Right lung (tissue), 5 donors: ENCODE measurements around the gene WFDC6. TPM values are rescaled to one million over a fixed set of nuclear protein-coding genes. Genes with fewer than 3 reads are reported as not detected.

Source experiments
- DNase-seq, 2 donors: peaks; one replicate each; pipeline ENCODE4 v3.0.0-alpha.2; 2013
- polyA plus RNA-seq, 5 donors: library from polyadenylated mRNA; unstranded; fragments of 120-200 nt; gene quantifications; one replicate each; pipeline versions ENCODE4 v1.2.1 to v1.2.3, GENCODE V29; 2013; ENCODE audit warnings: inconsistent platforms in 1 of 5, low replicate concordance in 1 of 5; ENCODE audit not compliant: insufficient read length in 5 of 5, insufficient read depth in 1 of 5

Gene WFDC6
- polyA plus RNA-seq, 5 donors = 0.19 to 0.40 TPM; not detected in 3

DNA sequence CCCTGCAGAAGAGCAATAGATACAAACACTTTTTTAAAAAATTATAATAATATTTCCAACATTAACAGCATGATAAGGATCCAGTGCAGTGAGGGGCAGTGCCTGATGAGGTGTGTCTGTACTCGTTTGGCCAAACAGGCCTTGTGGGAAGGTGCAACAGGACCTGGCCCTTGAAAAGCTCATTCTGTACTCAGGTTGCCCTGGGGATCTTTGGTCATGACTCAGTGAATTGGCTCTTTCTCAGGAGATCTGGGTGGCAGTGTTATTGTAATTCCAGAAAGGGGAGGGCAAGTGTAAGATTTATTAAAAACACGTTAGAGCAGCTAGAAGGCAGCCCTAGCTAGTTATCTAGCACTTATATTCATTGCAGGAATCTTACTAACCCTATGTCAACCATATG is 21.0 kb downstream of the WFDC6 start:
- DNase-seq = no peak

DNA sequence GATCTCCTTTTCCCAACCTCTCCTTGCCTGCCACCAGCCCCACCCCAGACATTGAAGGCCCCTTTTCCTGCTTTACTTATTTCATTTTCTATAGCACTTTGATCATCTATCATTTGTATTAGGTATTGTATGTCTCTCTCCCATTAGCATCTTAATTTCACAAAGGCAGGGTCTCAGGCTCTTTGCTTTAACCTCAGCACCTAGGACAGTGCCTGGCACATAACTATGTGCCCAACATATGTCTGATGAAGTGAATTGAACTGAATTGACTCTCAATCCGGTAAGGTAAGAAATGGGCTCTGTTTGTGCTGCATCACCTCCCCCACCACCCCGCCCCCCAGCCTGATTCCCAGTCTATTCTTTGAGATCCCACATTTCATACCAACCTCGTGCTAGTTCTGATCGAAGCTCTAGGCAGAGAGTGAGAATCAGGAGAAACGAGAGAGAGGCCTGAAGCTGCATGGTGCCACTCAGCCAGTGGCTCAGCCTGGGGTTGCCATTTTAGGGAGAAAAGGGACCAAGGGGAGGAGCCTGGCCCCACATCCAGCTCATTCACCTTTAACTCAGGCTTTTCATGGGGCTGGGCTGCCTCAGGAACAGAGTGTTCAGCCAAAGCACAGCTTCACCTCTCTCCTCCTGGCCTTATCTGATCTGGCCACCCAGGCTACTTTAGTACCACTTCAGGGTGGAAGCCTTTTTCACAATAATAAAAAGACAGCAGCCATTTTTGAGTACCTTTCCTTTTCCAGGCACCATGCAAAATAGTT is 24.0 kb downstream of the WFDC6 start, which contains the start of gene SPINT3:
Gene SPINT3 (minus strand): TSS at position 476 of the 767 bp plus-strand sequence. CDS start 14 bp downstream, at position 462.
- no peak for DNase-seq

- DNase-seq = no peak
Measured at GRCh38 chr20:45510242-45510862, 28.9 kb downstream of the WFDC6 start.

GRCh38 chr20:45509091-45509490 is 30.2 kb downstream of the WFDC6 start:
- no peak for DNase-seq

DNA sequence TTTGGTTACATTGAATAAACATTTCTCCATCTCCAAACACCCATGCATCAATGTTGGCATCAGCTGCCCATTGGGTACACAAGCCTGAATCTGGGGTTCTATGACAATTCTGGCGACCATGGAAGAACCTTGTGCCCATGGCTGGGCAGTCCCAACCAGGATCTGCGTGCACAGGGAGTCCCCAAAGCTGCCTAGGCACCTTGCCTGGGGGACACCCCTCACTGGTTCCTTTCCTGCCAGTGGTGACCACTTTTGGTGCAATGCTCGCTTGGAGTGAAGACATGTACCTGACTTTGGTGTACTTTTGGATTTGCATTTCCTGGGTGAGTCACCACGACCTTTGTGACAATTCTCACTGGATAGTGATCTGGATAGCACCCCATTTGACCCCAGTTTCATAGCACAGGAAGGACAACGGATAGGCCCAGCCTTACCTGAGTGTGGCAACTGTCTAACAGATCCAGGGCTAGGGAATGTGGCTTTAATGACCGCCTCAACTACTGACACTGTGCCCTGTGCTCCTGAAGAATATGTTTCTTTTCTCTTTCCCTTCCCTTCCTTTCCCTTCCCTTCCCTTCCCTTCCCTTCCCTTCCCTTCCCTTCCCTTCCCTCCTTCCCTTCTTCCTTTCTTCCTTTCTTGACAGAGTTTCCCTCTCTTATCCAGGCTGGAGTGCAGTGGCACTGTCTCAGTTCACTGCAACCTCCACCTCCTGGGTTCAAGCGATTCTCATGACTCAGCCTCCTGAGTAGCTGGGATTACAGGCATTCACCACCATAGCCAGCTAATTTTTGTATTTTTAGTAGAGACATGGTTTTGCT is 31.0 kb downstream of the WFDC6 start:
- no peak for DNase-seq

DNA sequence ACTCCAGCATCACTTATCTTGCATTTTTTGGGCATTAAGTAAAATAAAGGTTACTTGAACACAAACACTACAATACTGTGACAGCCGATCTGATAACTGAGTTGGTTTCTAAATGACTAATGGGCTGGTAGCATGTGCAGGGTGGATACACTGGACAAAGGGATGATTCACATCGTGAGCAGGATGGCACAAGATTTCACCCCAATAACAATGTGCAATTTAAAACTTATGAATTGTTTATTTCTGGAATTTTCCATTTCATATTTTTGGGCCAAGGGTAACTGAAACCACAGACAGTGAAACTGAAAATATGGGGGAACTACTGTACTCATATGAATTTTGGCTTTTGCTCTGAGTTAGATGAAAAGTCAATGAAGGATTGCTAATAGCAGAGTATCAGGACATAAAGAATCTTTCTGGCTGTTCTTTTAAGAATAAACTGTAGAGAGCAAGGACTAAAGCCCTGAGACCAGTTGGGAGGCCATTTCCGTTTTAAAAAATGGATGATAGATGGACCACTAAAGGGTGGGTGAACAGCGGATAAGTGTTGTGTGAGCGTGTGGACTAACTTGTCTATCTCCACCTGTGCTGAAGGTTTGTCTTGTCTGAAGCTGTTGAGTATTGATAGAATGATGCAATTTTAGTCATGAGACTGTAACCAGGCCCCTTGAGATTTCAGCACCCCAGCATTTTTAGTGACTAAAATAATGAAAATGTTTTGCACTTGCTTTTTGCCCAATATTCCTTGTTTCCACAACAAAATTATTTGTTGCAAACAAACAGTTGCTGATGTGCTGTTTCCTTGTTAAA is 32.1 kb downstream of the WFDC6 start:
- DNase-seq = no peak

DNA sequence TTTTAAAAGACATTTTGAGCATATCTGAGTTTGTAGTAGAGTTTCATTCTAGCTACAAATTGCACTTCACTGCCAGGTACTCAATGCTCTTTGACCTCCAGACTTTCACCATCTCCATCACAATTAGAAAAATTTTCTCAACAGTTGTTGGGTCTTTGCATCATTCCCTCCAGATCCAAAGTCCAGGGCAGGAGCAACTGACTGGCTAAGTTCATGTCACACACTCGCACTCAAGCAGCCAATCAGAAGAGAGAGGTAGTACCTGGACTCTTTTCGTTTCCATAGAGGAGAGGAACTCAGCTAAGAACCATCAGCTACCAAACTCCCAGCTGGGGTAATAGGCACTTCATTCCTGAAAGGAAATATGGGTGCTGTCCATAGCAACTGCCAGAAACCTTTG is 32.9 kb downstream of the WFDC6 start:
- no peak for DNase-seq

GRCh38 chr20:45503403-45503802 is 35.9 kb downstream of the WFDC6 start:
- no peak for DNase-seq

- no peak for DNase-seq
Measured at GRCh38 chr20:45502561-45502960, 36.7 kb downstream of the WFDC6 start.

DNA sequence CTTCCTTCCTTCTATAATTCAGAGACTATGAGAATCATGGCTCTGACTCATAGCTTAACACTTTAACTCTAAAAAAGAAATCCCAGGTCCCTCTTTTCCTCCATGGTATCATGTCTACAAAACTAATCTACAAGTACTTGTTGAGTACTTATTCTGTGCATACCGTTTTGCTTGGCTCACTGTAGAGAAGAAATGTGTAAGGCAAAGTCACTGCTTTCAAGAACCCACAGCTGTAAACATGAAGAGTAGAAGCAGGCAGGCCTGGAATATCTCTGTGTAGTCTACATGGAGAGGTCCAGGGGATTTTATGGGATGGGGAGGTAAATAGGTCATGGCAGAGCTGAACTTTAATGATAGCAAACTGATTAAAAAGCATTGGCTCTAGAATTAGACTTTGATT is 37.7 kb downstream of the WFDC6 start:
- DNase-seq = no peak

- DNase-seq = no peak
Measured at GRCh38 chr20:45500022-45500421, 39.3 kb downstream of the WFDC6 start.

DNA sequence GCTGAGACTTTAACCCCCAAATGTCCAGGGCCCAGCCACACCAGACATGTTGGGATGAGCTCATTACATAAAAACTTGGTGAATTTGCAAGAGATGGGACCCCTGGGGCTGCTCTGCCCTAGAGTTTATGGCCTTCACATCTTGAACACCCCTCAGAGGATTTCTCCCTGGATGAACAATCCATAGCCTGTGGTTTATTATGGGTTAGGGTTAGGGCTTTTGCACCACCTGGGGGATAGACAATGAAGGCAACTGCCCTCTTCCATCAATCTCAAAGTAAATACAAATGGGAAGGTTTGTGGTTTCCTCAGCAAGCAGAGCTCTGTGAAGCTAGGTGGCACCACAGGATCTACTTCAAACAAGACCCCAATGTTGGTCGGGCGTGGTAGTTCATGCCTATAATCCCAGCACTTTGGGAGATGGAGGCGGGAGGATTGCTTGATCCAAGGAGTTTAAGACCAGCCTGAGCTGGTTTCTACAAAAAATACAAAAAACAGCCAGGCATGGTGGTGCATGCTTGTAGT is 41.2 kb downstream of the WFDC6 start:
- DNase-seq = no peak

DNA sequence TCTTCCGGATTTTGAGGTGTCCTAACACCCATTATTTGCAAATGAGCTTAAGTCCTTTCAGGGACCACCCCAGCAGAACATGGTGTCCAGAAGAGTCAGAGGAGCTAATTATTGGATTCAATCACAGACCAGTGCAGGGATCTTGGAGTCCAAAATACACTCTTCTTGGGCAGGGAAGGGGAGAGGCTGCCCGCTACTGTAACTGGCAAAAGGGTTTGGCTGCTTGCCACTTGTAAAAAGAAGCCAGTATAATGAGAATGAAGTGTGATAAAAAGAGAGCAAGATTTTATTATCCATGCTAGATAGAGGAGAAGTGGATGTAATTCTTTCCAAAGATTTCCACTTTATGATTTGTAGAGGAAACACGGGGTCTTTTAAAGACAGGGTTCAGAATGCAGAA is 43.1 kb downstream of the WFDC6 start:
- DNase-seq = no peak

DNA sequence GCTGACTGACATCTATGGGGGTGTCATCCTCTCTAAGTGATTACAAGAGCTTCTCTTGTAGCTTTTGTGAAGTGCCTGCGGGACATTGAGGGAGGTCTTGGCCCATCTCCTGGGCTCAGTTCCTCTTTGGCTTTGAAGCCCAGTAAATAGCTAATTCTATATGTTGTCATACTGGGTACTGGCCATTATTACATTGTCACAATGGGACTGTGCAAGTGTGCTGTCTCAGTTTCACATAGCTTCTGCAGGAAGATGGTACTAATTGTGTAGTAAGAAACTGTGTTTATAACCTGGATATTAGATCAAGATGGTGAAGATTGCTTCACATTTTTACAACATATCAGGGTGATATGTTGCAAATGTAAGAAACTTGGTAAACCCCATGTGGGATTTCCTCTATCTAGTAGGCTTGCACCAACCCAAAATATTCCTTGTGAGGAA is 43.8 kb downstream of the WFDC6 start:
- no peak for DNase-seq

DNA sequence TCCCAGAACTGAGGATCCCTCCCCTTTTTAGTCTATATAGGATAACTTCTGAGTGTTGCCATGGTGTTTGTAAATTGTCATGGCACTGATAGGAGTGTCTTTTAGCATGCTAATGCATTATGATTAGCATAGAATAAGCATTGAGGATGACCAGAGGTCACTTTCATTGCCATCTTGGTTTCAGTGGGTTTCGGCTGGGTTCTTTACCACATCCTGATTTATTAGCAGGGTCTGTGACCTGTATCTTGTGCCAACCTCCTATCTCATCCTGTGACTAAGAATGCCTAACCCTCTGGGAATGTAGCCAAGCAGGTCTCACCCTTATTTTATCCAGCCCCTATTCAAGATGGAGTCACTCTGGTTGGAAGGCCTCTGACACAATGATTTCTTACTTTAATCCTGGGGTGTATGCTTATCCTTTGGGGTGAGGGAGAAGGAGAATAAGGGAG is 50.2 kb downstream of the WFDC6 start:
- DNase-seq = no peak

DNA sequence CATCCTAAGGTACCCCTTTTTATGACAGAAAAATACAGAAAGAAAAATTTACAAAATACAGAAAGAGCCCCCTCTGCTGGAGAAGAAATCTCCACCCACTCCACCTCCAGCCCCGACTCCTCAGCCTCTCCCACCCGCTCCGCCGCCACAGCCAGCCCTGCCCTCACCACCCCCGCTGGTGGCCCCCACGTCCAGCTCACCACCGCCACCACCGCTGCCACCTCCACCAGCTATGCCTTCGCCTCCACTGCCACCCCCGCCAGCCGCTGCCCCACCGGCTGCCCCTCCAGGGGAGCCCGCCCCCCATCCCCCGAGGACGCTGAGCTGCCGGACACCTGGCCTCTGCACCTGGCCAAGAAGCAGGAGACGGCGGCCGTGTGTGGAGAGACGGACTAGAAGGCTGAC is 52.0 kb downstream of the WFDC6 start:
- DNase-seq = no peak

GRCh38 chr20:45485388-45485787 is 53.9 kb downstream of the WFDC6 start:
- DNase-seq = no peak

DNA sequence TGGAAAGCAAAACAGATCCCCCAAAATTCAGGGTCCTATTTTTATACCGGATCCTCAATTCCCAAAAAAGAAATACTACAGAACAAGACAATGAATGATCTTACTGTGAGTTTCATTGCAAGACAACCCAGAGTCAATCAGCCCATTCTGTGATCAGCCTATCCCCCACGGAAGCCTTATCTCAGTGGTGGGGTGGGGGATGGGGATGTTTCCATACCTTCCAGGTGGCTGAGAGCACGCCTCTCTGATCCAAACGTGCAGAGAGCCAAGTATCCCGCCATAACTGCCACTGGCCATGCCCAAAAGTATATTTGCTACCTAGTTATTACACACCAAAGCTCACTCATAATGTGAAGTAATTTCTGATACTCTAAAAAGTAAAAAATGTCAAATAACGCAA is 54.6 kb downstream of the WFDC6 start:
- DNase-seq = no peak
